ENCODE measurements around the gene TWNK.

DNA sequence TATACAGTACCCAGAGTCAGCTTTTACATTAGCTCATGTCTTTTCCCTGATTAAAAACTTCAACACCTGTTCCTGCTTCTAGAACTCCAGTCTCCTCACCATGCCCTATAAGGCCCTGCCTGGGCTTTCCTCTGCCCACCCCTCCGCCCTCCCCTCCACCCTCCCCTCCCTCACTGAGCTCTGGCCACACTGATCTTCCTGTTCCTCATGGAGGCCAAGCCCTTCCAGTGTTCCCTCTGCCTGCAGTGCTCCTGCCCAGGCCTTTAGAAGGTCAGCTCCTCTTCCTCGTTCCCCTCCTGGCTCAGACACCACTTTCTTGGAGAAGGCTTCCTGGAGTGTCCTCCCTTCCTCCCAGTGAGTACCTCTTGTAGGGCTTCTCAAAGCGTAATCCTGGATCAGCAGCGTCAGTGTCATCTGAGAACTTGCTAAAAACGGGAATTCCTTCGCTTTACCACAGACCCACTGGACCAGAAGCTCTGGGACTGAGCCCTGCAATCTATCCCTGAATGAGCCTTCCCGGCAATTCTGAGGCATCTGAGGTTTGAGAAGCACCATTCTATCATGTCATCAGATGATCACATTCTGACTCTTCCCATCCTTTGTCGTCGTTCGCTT is 39.9 kb downstream of the TWNK start:
- TF ChIP-seq, protein P1, sequence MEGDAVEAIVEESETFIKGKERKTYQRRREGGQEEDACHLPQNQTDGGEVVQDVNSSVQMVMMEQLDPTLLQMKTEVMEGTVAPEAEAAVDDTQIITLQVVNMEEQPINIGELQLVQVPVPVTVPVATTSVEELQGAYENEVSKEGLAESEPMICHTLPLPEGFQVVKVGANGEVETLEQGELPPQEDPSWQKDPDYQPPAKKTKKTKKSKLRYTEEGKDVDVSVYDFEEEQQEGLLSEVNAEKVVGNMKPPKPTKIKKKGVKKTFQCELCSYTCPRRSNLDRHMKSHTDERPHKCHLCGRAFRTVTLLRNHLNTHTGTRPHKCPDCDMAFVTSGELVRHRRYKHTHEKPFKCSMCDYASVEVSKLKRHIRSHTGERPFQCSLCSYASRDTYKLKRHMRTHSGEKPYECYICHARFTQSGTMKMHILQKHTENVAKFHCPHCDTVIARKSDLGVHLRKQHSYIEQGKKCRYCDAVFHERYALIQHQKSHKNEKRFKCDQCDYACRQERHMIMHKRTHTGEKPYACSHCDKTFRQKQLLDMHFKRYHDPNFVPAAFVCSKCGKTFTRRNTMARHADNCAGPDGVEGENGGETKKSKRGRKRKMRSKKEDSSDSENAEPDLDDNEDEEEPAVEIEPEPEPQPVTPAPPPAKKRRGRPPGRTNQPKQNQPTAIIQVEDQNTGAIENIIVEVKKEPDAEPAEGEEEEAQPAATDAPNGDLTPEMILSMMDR (conservative IDR thresholded peaks at IDR 0.05; ENCODE audit: low read depth, low read length): no peak
- TF ChIP-seq POLR2A (IDR thresholded peaks at IDR 0.05; ENCODE audit: low read depth, low read length) (no peak), MAFK (IDR thresholded peaks at IDR 0.05; ENCODE audit: low read depth, low read length) (no peak), FOS (IDR thresholded peaks at IDR 0.05; ENCODE audit: low read depth, low read length) (no peak), ELK1 (IDR thresholded peaks at IDR 0.05; ENCODE audit: borderline replicate concordance, low read depth, low read length) (no peak), CEBPB (IDR thresholded peaks at IDR 0.05; ENCODE audit: low read depth, low read length) (no peak), SMC3 (IDR thresholded peaks at IDR 0.05; ENCODE audit: low read depth, low read length) (no peak)
